ENCODE data around the gene BMP15.

Gene BMP15

GRCh38 chrX:50889582-50889981 is 21.0 kb upstream of the BMP15 start:
- no peak overlapping the region for H3K9ac ChIP-seq (ENCODE audit: low read depth, low read length, poor library complexity, severe bottlenecking)
- no peaks in the 10 kb centered on the region for H3K4me1 ChIP-seq (ENCODE audit: insufficient read depth, low read length, poor library complexity, severe bottlenecking)
- no peak overlapping the region for H3K4me3 ChIP-seq (ENCODE audit: low read length, poor library complexity, severe bottlenecking)
- no peaks in the 10 kb centered on the region for H3F3A ChIP-seq (ENCODE audit: low read depth)
- no peaks in the 10 kb centered on the region for H3K9me2 ChIP-seq (replicated peaks; ENCODE audit: low read depth, low read length)
- no peak overlapping the region for H2AFZ ChIP-seq (ENCODE audit: low read length)
- no peaks in the 10 kb centered on the region for H4K20me1 ChIP-seq (ENCODE audit: insufficient read depth, low read length, poor library complexity, severe bottlenecking)
- H3K27me3 ChIP-seq (ENCODE audit: insufficient read depth, low read length, poor library complexity, severe bottlenecking) = no peaks in the 10 kb centered on the region
- no peaks in the 10 kb centered on the region for H3K79me2 ChIP-seq (ENCODE audit: insufficient read depth, low read length)
- no peaks in the 10 kb centered on the region for H3K36me3 ChIP-seq (ENCODE audit: insufficient read depth, low read length)
- H3K9me3 ChIP-seq (ENCODE audit: insufficient read depth, low read depth, low read length) = no peaks in the 10 kb centered on the region
- H3K4me2 ChIP-seq (ENCODE audit: low read depth, low read length, poor library complexity, severe bottlenecking) = no peak overlapping the region
- no peak for TF ChIP-seq CTCF (conservative IDR thresholded peaks at IDR 0.05; ENCODE audit: low read length)
- TF ChIP-seq EZH2phosphoT487 (IDR thresholded peaks at IDR 0.05; ENCODE audit: borderline replicate concordance) = no peak

- H3F3A ChIP-seq (ENCODE audit: low read depth) = no peaks in the 10 kb centered on the region
- H3K4me3 ChIP-seq (ENCODE audit: low read length, poor library complexity, severe bottlenecking) = no peak overlapping the region
- H3K9me3 ChIP-seq (ENCODE audit: insufficient read depth, low read depth, low read length) = no peaks in the 10 kb centered on the region
- H3K4me2 ChIP-seq (ENCODE audit: low read depth, low read length, poor library complexity, severe bottlenecking) = no peak overlapping the region
- H3K27me3 ChIP-seq (ENCODE audit: insufficient read depth, low read length, poor library complexity, severe bottlenecking) = no peaks in the 10 kb centered on the region
- H3K4me1 ChIP-seq (ENCODE audit: insufficient read depth, low read length, poor library complexity, severe bottlenecking) = no peaks in the 10 kb centered on the region
- no peak overlapping the region for H3K9ac ChIP-seq (ENCODE audit: low read depth, low read length, poor library complexity, severe bottlenecking)
- H3K9me2 ChIP-seq (replicated peaks; ENCODE audit: low read depth, low read length) = no peaks in the 10 kb centered on the region
- no peaks in the 10 kb centered on the region for H3K36me3 ChIP-seq (ENCODE audit: insufficient read depth, low read length)
- no peak overlapping the region for H2AFZ ChIP-seq (ENCODE audit: low read length)
- TF ChIP-seq EZH2phosphoT487 (IDR thresholded peaks at IDR 0.05; ENCODE audit: borderline replicate concordance) (no peak), CTCF (conservative IDR thresholded peaks at IDR 0.05; ENCODE audit: low read length) (no peak)
- H4K20me1 ChIP-seq (ENCODE audit: insufficient read depth, low read length, poor library complexity, severe bottlenecking) = no peaks in the 10 kb centered on the region
- no peaks in the 10 kb centered on the region for H3K79me2 ChIP-seq (ENCODE audit: insufficient read depth, low read length)
Observed at GRCh38 chrX:50893047-50893446, 17.5 kb upstream of the BMP15 start.

GRCh38 chrX:50893466-50893865 is 17.1 kb upstream of the BMP15 start:
- Histone ChIP-seq H3K4me1 (ENCODE audit: insufficient read depth, low read length, poor library complexity, severe bottlenecking) (no peaks in the 10 kb centered on the region), H3K79me2 (ENCODE audit: insufficient read depth, low read length) (no peaks in the 10 kb centered on the region), H3K27me3 (ENCODE audit: insufficient read depth, low read length, poor library complexity, severe bottlenecking) (no peaks in the 10 kb centered on the region), H3K9me2 (replicated peaks; ENCODE audit: low read depth, low read length) (no peaks in the 10 kb centered on the region), H3K4me2 (ENCODE audit: low read depth, low read length, poor library complexity, severe bottlenecking) (no peak overlapping the region), H3K36me3 (ENCODE audit: insufficient read depth, low read length) (no peaks in the 10 kb centered on the region), H4K20me1 (ENCODE audit: insufficient read depth, low read length, poor library complexity, severe bottlenecking) (no peaks in the 10 kb centered on the region), H3K4me3 (ENCODE audit: low read length, poor library complexity, severe bottlenecking) (no peak overlapping the region), H3F3A (ENCODE audit: low read depth) (no peaks in the 10 kb centered on the region), H2AFZ (ENCODE audit: low read length) (no peak overlapping the region), H3K9me3 (ENCODE audit: insufficient read depth, low read depth, low read length) (no peaks in the 10 kb centered on the region), H3K9ac (ENCODE audit: low read depth, low read length, poor library complexity, severe bottlenecking) (no peak overlapping the region)
- TF ChIP-seq CTCF (conservative IDR thresholded peaks at IDR 0.05; ENCODE audit: low read length) (no peak), EZH2phosphoT487 (IDR thresholded peaks at IDR 0.05; ENCODE audit: borderline replicate concordance) (no peak)

Measured in Loucy (cell line).